Activated CD8-positive, alpha-beta memory T cell treated with anti-CD3 and anti-CD28 coated beads, Interleukin-2, amount 10 ng/mL, durations not matched to agents 7 days and 5 days (primary cell): Measurements from ENCODE around the gene GFRA1. TPM values are rescaled to one million over a fixed set of nuclear protein-coding genes. Genes with fewer than 3 reads are reported as not detected.

Experiments
- ATAC-seq: fragments of 150-1000 bp; cut with Tn5 transposase; one replicate; pipeline ENCODE4 v1.10.0; 2021; ENCODE audit warnings: moderate library complexity
- CTCF ChIA-PET: fragments of 350-600 bp; sonication (Branson Sonifier 250); formaldehyde crosslinking; loops from one replicate; lab custom pipeline; 2021; ENCODE audit warnings: antibody characterized with exemption; lab: Charles Lee
- DNase-seq: peaks from one replicate; pipeline ENCODE4 v3.0.0-alpha.2; 2020
- H3K27ac Mint-ChIP-seq: one replicate; pipeline ENCODE4 v1.8.0; 2021; ENCODE audit warnings: mild to moderate bottlenecking, mixed read lengths
- H3K27me3 Mint-ChIP-seq: one replicate; pipeline ENCODE4 v1.8.0; 2021; ENCODE audit warnings: mixed read lengths
- H3K36me3 Mint-ChIP-seq: one replicate; pipeline ENCODE4 v1.8.0; 2021; ENCODE audit warnings: mild to moderate bottlenecking, mixed read lengths
- H3K4me1 Mint-ChIP-seq: one replicate; pipeline ENCODE4 v1.8.0; 2021; ENCODE audit warnings: mixed read lengths
- H3K4me3 Mint-ChIP-seq: one replicate; pipeline ENCODE4 v1.8.0; 2021; ENCODE audit warnings: mild to moderate bottlenecking, moderate library complexity, mixed read lengths
- H3K9me3 Mint-ChIP-seq: one replicate; pipeline ENCODE4 v1.8.0; 2022; ENCODE audit warnings: low read depth, mixed read lengths
- total RNA-seq, 2 experiments: library from RNA; stranded (reverse); gene quantifications; one replicate each; pipeline ENCODE4 v1.2.3, GENCODE V29; 2021

The GFRA1 gene
- total RNA-seq, 2 experiments from 2014 or later: not detected

GRCh38 chr10:116241642-116242410 is 31.2 kb downstream of the GFRA1 start:
- Mint-ChIP-seq H3K9me3 (no peaks in the 10 kb centered on the region), H3K27ac (no peak overlapping the region), H3K4me1 (no peaks in the 10 kb centered on the region), H3K36me3 (no peaks in the 10 kb centered on the region), H3K27me3 (no peaks in the 10 kb centered on the region), H3K4me3 (no peak overlapping the region)
- CTCF ChIA-PET: no interaction called here
- DNase-seq: no peak
- ATAC-seq: no peak

DNA sequence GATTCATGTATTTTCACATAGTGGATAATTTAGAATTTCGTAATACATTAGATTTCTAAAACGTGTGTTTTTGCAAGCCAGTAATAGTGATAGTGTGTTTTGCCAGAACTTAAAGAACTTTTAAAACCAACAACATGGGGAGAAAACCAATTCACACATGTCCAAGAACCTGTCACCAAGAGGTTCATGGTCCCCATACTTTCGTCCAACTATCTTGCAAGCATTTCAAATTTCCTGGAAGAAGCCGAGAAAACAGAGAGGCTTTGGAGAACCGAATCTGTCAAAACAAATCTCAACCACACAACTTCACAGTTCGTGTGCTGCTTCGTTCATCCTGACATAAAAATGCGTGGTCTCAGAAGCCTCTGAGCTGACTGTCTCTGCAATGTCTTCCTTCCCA is 31.9 kb downstream of the GFRA1 start:
- DNase-seq (no peak), ATAC-seq (no peak)
- H3K27me3 Mint-ChIP-seq: no peaks in the 10 kb centered on the region
- CTCF ChIA-PET: no interaction called here
- no peak overlapping the region for H3K27ac Mint-ChIP-seq
- no peaks in the 10 kb centered on the region for H3K36me3 Mint-ChIP-seq
- H3K4me3 Mint-ChIP-seq: no peak overlapping the region
- H3K4me1 Mint-ChIP-seq: no peaks in the 10 kb centered on the region
- H3K9me3 Mint-ChIP-seq: no peaks in the 10 kb centered on the region

DNA sequence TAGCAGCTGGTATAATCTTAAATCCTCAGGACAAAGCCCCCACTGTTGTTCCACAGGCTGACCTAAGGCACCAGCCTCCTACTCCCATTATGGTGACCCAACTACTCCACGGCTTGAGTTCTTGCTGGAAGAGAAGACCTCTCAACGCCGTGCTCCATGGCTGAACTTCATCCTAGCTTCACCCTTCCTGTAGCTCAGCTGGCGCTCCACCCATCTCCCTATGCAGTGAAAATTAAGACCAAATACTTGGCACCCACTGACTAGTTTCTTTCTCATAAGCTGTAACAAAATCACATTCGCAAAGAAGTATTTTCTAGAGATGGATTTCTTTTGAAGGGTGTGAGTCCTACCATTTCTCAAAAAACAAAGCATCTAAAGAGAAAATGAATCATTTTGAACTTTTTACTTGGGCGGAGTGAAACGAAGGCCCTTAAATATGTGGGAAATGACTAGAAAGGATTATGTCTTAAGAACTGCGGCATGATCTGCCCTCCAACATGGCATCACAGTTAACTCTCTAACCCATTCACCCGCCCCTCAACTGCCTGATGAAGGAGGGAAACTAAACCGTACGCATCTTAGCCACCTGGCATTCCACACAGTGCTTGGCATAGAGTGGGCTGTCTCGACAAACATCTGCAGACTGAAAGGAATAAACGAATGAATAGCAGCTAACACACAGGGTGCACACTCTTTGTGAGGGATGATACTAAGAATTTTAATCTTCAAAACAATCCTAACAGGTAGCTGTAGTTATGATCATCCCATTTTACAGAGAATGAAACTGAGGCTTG is 32.7 kb downstream of the GFRA1 start:
- no peaks in the 10 kb centered on the region for H3K9me3 Mint-ChIP-seq
- ATAC-seq: no peak
- H3K27me3 Mint-ChIP-seq: no peaks in the 10 kb centered on the region
- CTCF ChIA-PET: no interaction called here
- no peak overlapping the region for H3K27ac Mint-ChIP-seq
- H3K36me3 Mint-ChIP-seq: no peaks in the 10 kb centered on the region
- no peaks in the 10 kb centered on the region for H3K4me1 Mint-ChIP-seq
- H3K4me3 Mint-ChIP-seq: no peak overlapping the region
- no peak for DNase-seq

GRCh38 chr10:116239229-116239628 is 33.8 kb downstream of the GFRA1 start:
- Mint-ChIP-seq H3K4me1 (no peaks in the 10 kb centered on the region), H3K36me3 (no peaks in the 10 kb centered on the region), H3K9me3 (no peaks in the 10 kb centered on the region), H3K4me3 (no peak overlapping the region), H3K27me3 (no peaks in the 10 kb centered on the region), H3K27ac (no peak overlapping the region)
- CTCF ChIA-PET: no interaction called here
- DNase-seq (no peak), ATAC-seq (no peak)

- H3K27ac Mint-ChIP-seq: no peak overlapping the region
- ATAC-seq: no peak
- no peaks in the 10 kb centered on the region for H3K9me3 Mint-ChIP-seq
- no peaks in the 10 kb centered on the region for H3K4me1 Mint-ChIP-seq
- H3K4me3 Mint-ChIP-seq: no peak overlapping the region
- CTCF ChIA-PET: no interaction called here
- no peaks in the 10 kb centered on the region for H3K27me3 Mint-ChIP-seq
- DNase-seq: no peak
- H3K36me3 Mint-ChIP-seq: no peaks in the 10 kb centered on the region
Observed at GRCh38 chr10:116237970-116238369, 35.0 kb downstream of the GFRA1 start.

- ATAC-seq (no peak), DNase-seq (no peak)
- Mint-ChIP-seq H3K9me3 (no peaks in the 10 kb centered on the region), H3K27ac (no peak overlapping the region), H3K4me1 (no peaks in the 10 kb centered on the region), H3K27me3 (no peaks in the 10 kb centered on the region), H3K36me3 (no peaks in the 10 kb centered on the region), H3K4me3 (no peak overlapping the region)
- CTCF ChIA-PET: no interaction called here
Observed at GRCh38 chr10:116237260-116237659, 35.7 kb downstream of the GFRA1 start.

DNA sequence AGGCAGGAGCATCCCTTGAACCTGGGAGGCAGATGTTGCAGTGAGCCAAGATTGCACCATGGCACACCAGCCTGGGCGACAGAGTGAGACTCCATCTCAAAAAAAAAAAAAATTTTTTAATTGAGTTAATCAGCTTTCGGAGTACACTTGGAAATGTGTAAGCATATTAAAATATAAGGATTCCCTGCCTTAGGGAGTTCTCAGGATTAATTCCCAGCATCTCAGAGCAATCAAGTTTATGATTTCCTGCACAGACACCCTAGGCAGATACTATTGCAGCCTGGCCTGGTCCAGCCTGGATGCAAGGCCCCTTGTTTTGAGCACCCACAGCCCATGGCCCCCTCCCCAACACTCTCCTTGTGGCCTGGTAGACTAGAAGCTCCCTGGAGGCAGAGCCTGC is 39.8 kb downstream of the GFRA1 start:
- H3K27ac Mint-ChIP-seq: no peak overlapping the region
- CTCF ChIA-PET: no interaction called here
- H3K9me3 Mint-ChIP-seq: no peaks in the 10 kb centered on the region
- H3K4me3 Mint-ChIP-seq: no peak overlapping the region
- no peaks in the 10 kb centered on the region for H3K36me3 Mint-ChIP-seq
- H3K27me3 Mint-ChIP-seq: no peaks in the 10 kb centered on the region
- no peak for ATAC-seq
- H3K4me1 Mint-ChIP-seq: no peaks in the 10 kb centered on the region
- no peak for DNase-seq

GRCh38 chr10:116232613-116233012 is 40.4 kb downstream of the GFRA1 start:
- ATAC-seq (no peak), DNase-seq (no peak)
- CTCF ChIA-PET: no interaction called here
- H3K4me3 Mint-ChIP-seq: no peak overlapping the region
- H3K4me1 Mint-ChIP-seq: no peaks in the 10 kb centered on the region
- H3K27ac Mint-ChIP-seq: no peak overlapping the region
- H3K9me3 Mint-ChIP-seq: no peaks in the 10 kb centered on the region
- H3K36me3 Mint-ChIP-seq: no peaks in the 10 kb centered on the region
- no peaks in the 10 kb centered on the region for H3K27me3 Mint-ChIP-seq

DNA sequence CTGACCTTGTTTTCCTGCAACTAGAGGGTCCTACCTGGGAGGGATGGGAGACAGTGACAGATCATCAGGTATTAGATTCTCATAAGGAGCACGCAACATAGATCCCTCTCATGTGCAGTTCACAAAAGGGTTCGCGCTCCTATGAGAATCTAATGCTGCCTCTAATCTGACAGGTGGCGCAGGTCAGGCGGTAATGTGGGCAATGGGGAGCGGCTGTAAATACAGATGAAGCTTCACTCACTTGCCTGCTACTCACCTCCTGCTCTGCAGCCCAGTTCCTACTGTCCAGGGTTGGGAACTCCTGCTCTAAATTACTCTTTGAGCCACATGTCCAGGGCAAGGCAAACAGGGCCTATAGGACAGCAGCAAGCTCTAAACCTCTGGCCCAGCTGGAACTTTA is 46.2 kb downstream of the GFRA1 start:
- no peak overlapping the region for H3K27ac Mint-ChIP-seq
- no peaks in the 10 kb centered on the region for H3K27me3 Mint-ChIP-seq
- DNase-seq (no peak), ATAC-seq (no peak)
- H3K9me3 Mint-ChIP-seq: no peaks in the 10 kb centered on the region
- CTCF ChIA-PET: no interaction called here
- no peaks in the 10 kb centered on the region for H3K4me1 Mint-ChIP-seq
- H3K4me3 Mint-ChIP-seq: no peak overlapping the region
- no peaks in the 10 kb centered on the region for H3K36me3 Mint-ChIP-seq

- ATAC-seq: no peak
- no peak overlapping the region for H3K27ac Mint-ChIP-seq
- no peaks in the 10 kb centered on the region for H3K36me3 Mint-ChIP-seq
- no peaks in the 10 kb centered on the region for H3K9me3 Mint-ChIP-seq
- no peaks in the 10 kb centered on the region for H3K27me3 Mint-ChIP-seq
- no peak overlapping the region for H3K4me3 Mint-ChIP-seq
- H3K4me1 Mint-ChIP-seq: no peaks in the 10 kb centered on the region
- CTCF ChIA-PET: no interaction called here
- no peak for DNase-seq
Observed at GRCh38 chr10:116226053-116226452, 47.0 kb downstream of the GFRA1 start.

- CTCF ChIA-PET: no interaction called here
- ATAC-seq (no peak), DNase-seq (no peak)
- no peak overlapping the region for H3K4me3 Mint-ChIP-seq
- H3K36me3 Mint-ChIP-seq: no peaks in the 10 kb centered on the region
- no peak overlapping the region for H3K27ac Mint-ChIP-seq
- no peaks in the 10 kb centered on the region for H3K9me3 Mint-ChIP-seq
- H3K27me3 Mint-ChIP-seq: no peaks in the 10 kb centered on the region
- H3K4me1 Mint-ChIP-seq: no peaks in the 10 kb centered on the region
Observed at GRCh38 chr10:116223289-116223688, 49.7 kb downstream of the GFRA1 start.

DNA sequence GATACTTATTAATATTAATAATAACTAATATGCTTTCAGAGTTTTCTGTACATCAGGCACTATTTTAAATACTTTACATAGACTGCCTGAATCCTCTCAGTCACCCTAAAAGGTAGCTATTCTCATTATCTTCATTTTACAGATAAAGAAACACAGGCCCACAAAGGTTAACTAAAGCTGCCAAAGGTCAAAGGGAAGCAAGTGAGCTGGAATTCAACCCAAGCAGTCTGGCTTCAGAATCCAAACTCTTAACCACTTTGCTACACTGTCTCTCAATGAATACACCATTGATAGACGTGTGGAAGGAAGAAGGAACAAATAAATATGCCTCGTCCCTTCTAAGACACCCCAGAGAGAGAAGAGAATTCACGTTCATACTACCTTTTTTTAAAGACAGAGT is 52.0 kb downstream of the GFRA1 start:
- no peaks in the 10 kb centered on the region for H3K4me1 Mint-ChIP-seq
- no peaks in the 10 kb centered on the region for H3K9me3 Mint-ChIP-seq
- no peaks in the 10 kb centered on the region for H3K36me3 Mint-ChIP-seq
- no peak overlapping the region for H3K4me3 Mint-ChIP-seq
- ATAC-seq (no peak), DNase-seq (no peak)
- CTCF ChIA-PET: no interaction called here
- no peak overlapping the region for H3K27ac Mint-ChIP-seq
- no peaks in the 10 kb centered on the region for H3K27me3 Mint-ChIP-seq

DNA sequence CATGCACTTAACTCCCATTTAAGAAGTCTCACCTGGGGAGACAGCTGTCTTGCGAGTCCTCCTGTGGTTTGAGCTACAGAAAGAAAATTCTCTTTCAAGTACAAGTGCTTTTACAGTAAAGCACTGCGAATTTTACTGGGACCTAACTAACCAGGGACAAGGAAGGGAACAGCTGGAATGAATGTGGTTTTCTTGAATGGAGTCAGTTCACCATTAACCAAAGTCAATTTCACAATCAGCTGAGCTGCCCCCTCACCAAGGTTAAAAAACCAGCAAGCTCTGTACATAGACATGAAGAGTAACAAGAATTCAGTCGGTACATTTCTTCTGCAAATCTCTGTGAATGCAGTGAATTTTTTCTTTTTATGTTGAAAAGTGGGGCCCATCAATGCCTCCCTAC is 56.3 kb downstream of the GFRA1 start:
- CTCF ChIA-PET: no interaction called here
- Mint-ChIP-seq H3K36me3 (no peaks in the 10 kb centered on the region), H3K9me3 (no peaks in the 10 kb centered on the region), H3K4me1 (no peaks in the 10 kb centered on the region), H3K27ac (no peak overlapping the region), H3K4me3 (no peak overlapping the region), H3K27me3 (no peaks in the 10 kb centered on the region)
- no peak for ATAC-seq
- no peak for DNase-seq

- ATAC-seq: no peak
- CTCF ChIA-PET: no interaction called here
- Mint-ChIP-seq H3K4me3 (no peak overlapping the region), H3K9me3 (no peaks in the 10 kb centered on the region), H3K27ac (no peak overlapping the region), H3K27me3 (no peaks in the 10 kb centered on the region), H3K4me1 (no peaks in the 10 kb centered on the region), H3K36me3 (no peaks in the 10 kb centered on the region)
- DNase-seq: no peak
Observed at GRCh38 chr10:116215651-116216050, 57.4 kb downstream of the GFRA1 start.
